DND-41 (cell line): ENCODE results near the gene BMPR2.
"Not testable (repeated sequence)": the region's sequence is repeated elsewhere in the genome, so short reads cannot be mapped to it uniquely, and the experiment has no call there.

Source experiments
- ATAC-seq: fragments of 200-7000 bp; cut with Tn5 transposase; 3 replicates; pipeline ENCODE4 v1.9.1; 2021; ENCODE audit warnings: low read depth; ENCODE audit not compliant: insufficient read depth
- DNase-seq: peaks from one replicate; pipeline ENCODE4 v3.0.0-alpha.2; 2020
- H2AFZ ChIP-seq: 2 replicates; pipeline ENCODE4 v1.6.0; 2012; ENCODE audit warnings: low read depth, low read length
- H3K27ac ChIP-seq: 2 replicates; pipeline ENCODE4 v1.5.1; 2012; ENCODE audit warnings: low read length, inconsistent platforms
- H3K27me3 ChIP-seq: fragments of 200-600 bp; sonication (generic); 2 replicates; pipeline ENCODE4 v1.6.0; 2012; ENCODE audit warnings: low read length, mild to moderate bottlenecking, inconsistent platforms; ENCODE audit not compliant: insufficient read depth, poor library complexity
- H3K36me3 ChIP-seq: 2 replicates; pipeline ENCODE4 v1.5.1; 2012; ENCODE audit warnings: low read length, inconsistent platforms; ENCODE audit not compliant: insufficient read depth
- H3K4me1 ChIP-seq: 2 replicates; pipeline ENCODE4 v1.5.1; 2012; ENCODE audit warnings: mild to moderate bottlenecking, low read length; ENCODE audit not compliant: insufficient read depth
- H3K4me2 ChIP-seq: 2 replicates; pipeline ENCODE4 v1.6.0; 2012; ENCODE audit warnings: mild to moderate bottlenecking, moderate library complexity, low read length, inconsistent platforms; ENCODE audit not compliant: insufficient read depth
- H3K4me3 ChIP-seq, 2 experiments: fragments of 200-600 bp in 1 of 2; shearing (Covaris generic) in 1 of 2; 2 replicates each; pipeline ENCODE4 v1.5.1; 2012 to 2016; ENCODE audit warnings: inconsistent platforms in 2 of 2, low read length in 2 of 2, mild to moderate bottlenecking in 2 of 2, low read depth in 1 of 2, moderate library complexity in 1 of 2
- H3K79me2 ChIP-seq: 2 replicates; pipeline ENCODE4 v1.6.0; 2012; ENCODE audit warnings: low read length, inconsistent platforms; ENCODE audit not compliant: insufficient read depth
- H3K9ac ChIP-seq: 2 replicates; pipeline ENCODE4 v1.6.0; 2012; ENCODE audit warnings: low read depth, mild to moderate bottlenecking, inconsistent platforms, low read length, moderate library complexity
- H3K9me3 ChIP-seq: 2 replicates; pipeline ENCODE4 v1.5.1; 2012; ENCODE audit warnings: low read length, moderate library complexity, mild to moderate bottlenecking, inconsistent platforms; ENCODE audit not compliant: insufficient read depth, severe bottlenecking
- H4K20me1 ChIP-seq: 2 replicates; pipeline ENCODE4 v1.6.0; 2012; ENCODE audit warnings: low read length; ENCODE audit not compliant: insufficient read depth
- CTCF ChIP-seq: IDR thresholded peaks from 2 replicates; pipeline ENCODE4 v1.5.1; 2012; ENCODE audit warnings: borderline replicate concordance, low read length, moderate library complexity, mild to moderate bottlenecking; ENCODE audit not compliant: poor library complexity, severe bottlenecking; ENCODE audit errors: extremely low read depth
- EZH2 ChIP-seq: IDR thresholded peaks from 3 replicates; pipeline ENCODE4 v1.6.1; 2012; ENCODE audit warnings: borderline replicate concordance, low read depth, mild to moderate bottlenecking, moderate library complexity, low read length, inconsistent platforms; ENCODE audit not compliant: severe bottlenecking

BMPR2 gene

GRCh38 chr2:202548240-202548639 lies 172.1 kb downstream of the BMPR2 start:
- H3K79me2 ChIP-seq, result no peaks in the 10 kb centered on the region
- no peaks in the 10 kb centered on the region for H3K9me3 ChIP-seq
- no peak overlapping the region for H3K4me2 ChIP-seq
- H3K4me1 ChIP-seq, result 0 out of 2 replicates have a peak, but pooled peaks cover 4% of the 10 kb centered on the region
- no peak overlapping the region for H3K27ac ChIP-seq
- DNase-seq (no peak), ATAC-seq (no peak)
- no peaks in the 10 kb centered on the region for H4K20me1 ChIP-seq
- H3K9ac ChIP-seq, result no peak overlapping the region
- H2AFZ ChIP-seq, result no peak overlapping the region
- H3K27me3 ChIP-seq, result no peaks in the 10 kb centered on the region
- no peak for TF ChIP-seq CTCF
- TF ChIP-seq EZH2, result no peak
- H3K4me3 ChIP-seq, result no peak overlapping the region
- peaks cover 3% of the 10 kb centered on the region; the same call in 1 of the 2 replicates for H3K36me3 ChIP-seq

DNA sequence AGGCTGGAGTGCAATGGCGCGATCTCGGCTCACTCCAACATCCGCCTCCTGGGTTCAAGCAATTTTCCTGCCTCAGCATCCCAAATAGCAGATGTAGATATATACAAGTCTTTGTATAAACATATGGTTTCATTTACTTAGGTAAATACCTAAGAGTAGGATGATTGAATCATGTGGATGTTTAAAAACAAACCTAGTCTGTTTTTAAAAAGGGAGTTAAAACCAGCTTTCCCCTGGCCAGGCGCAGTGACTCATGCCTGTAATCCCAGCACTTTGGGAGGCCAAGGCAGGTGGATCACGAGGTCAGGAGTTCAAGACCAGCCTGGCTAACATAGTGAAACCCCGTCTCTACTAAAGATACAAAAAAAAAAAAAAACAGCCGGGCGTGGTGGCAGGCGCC lies 174.9 kb downstream of the BMPR2 start:
- not testable (repeated sequence) for H4K20me1 ChIP-seq, H3K9me3 ChIP-seq, H3K27ac ChIP-seq, H3K79me2 ChIP-seq, H2AFZ ChIP-seq, H3K9ac ChIP-seq, DNase-seq, H3K27me3 ChIP-seq, H3K4me2 ChIP-seq, ATAC-seq, H3K4me3 ChIP-seq, H3K4me1 ChIP-seq
- peaks cover 10% of the 10 kb centered on the region for H3K36me3 ChIP-seq

- Histone ChIP-seq H3K4me1 (no peaks in the 10 kb centered on the region), H4K20me1 (no peaks in the 10 kb centered on the region), H3K4me3 (no peak overlapping the region), H3K9me3 (no peaks in the 10 kb centered on the region), H3K27ac (no peak overlapping the region), H3K9ac (no peak overlapping the region), H3K4me2 (no peak overlapping the region), H3K36me3 (peaks cover 11% of the 10 kb centered on the region), H3K79me2 (no peaks in the 10 kb centered on the region), H3K27me3 (no peaks in the 10 kb centered on the region), H2AFZ (no peak overlapping the region)
- DNase-seq (no peak), ATAC-seq (no peak)
- TF ChIP-seq CTCF (no peak), EZH2 (no peak)
These were observed 179.2 kb downstream of the BMPR2 start for GRCh38 chr2:202555356-202555755.

DNA sequence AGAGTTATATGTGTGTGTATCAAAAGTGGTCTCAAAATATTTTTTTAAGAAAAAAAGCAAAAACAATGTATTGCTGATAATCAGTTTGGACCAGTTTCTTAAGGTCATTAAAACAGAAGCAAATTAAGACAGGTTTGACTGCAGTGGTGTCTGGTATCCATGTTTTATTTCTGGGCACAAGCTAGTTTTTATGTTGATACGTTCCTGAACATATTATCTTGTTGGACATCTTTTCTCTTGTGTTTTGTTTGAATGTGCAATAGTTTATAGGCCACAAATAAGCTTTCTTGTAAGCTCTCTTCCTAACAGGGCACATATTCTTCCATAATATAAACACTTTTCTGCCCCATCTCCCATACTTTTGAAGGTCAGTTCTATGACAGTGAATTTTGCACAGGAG lies 184.1 kb downstream of the BMPR2 start:
- Histone ChIP-seq H3K4me2 (no peak overlapping the region), H3K27me3 (no peaks in the 10 kb centered on the region), H3K36me3 (peaks cover 7% of the 10 kb centered on the region), H3K27ac (no peak overlapping the region), H3K4me3 (no peak overlapping the region), H4K20me1 (no peaks in the 10 kb centered on the region), H3K79me2 (no peaks in the 10 kb centered on the region), H3K4me1 (no peaks in the 10 kb centered on the region), H2AFZ (no peak overlapping the region), H3K9me3 (no peaks in the 10 kb centered on the region), H3K9ac (no peak overlapping the region)
- no peak for DNase-seq
- TF ChIP-seq EZH2, result no peak
- no peak for TF ChIP-seq CTCF
- ATAC-seq, result no peak
